Activated B cell treated with CpG ODN at 0.5 μM for 24 hours (primary cell): ENCODE results near the gene VPS51. TPM values are rescaled to one million over a fixed set of nuclear protein-coding genes. Genes with fewer than 3 reads are reported as not detected.
A peak's percentile ranks its signal among the peaks of the same experiment; 100 is the strongest.

ENCODE experiments used
- ATAC-seq: fragments of 200-7000 bp; cut with Tn5 transposase; one replicate; pipeline ENCODE4 v1.10.0; 2021; ENCODE audit warnings: low read depth, mild to moderate bottlenecking, moderate library complexity
- CTCF ChIA-PET: fragments of 350-600 bp; sonication (Branson Sonifier 250); formaldehyde crosslinking; loops from one replicate; lab custom pipeline; 2021; ENCODE audit warnings: antibody characterized with exemption; lab: Charles Lee
- POLR2A ChIA-PET: fragments of 350-600 bp; sonication (Branson Sonifier 250); formaldehyde crosslinking; loops from one replicate; lab custom pipeline; 2021; ENCODE audit warnings: antibody characterized with exemption; lab: Charles Lee
- DNase-seq: peaks from one replicate; pipeline ENCODE4 v3.0.0; 2022
- H3K27ac Mint-ChIP-seq: one replicate; pipeline ENCODE4 v1.8.0; 2020; ENCODE audit warnings: mixed read lengths
- H3K27me3 Mint-ChIP-seq: one replicate; pipeline ENCODE4 v1.8.0; 2021; ENCODE audit warnings: mixed read lengths
- H3K36me3 Mint-ChIP-seq: one replicate; pipeline ENCODE4 v1.8.0; 2021; ENCODE audit warnings: low read depth, mixed read lengths
- H3K4me1 Mint-ChIP-seq: one replicate; pipeline ENCODE4 v1.8.0; 2021; ENCODE audit warnings: mixed read lengths
- H3K4me3 Mint-ChIP-seq: one replicate; pipeline ENCODE4 v1.8.0; 2020; ENCODE audit warnings: mild to moderate bottlenecking, mixed read lengths
- H3K9me3 Mint-ChIP-seq: one replicate; pipeline ENCODE4 v1.8.0; 2020; ENCODE audit warnings: mixed read lengths
- CTCF ChIP-seq: fragments of 200-600 bp; IDR thresholded peaks from one replicate; pipeline ENCODE4 v1.8.0; 2022; ENCODE audit warnings: antibody characterized with exemption, mild to moderate bottlenecking
- intact Hi-C: fragments of 100-400 bp; cut with micrococcal nuclease; formaldehyde crosslinking; loops from one replicate; pipeline ENCODE4 v1.15.1; 2024
- total RNA-seq: library from RNA; stranded (reverse); gene quantifications from 2 replicates; pipeline ENCODE4 v1.2.3, GENCODE V29; 2022

The VPS51 gene
- 224 and 243 TPM in 2 replicates for total RNA-seq

- no peak for TF ChIP-seq CTCF
- H3K27me3 Mint-ChIP-seq, result no peaks in the 10 kb centered on the region
- intact Hi-C loops, result loop anchor here (1.0 to 2.0 kb wide), 8 partner anchors 12 to 179 kb away; partner anchors contain the start of genes ARL2, ATG2A, CDCA5 and SAC3D1
- no peaks in the 10 kb centered on the region for H3K9me3 Mint-ChIP-seq
- H3K4me1 Mint-ChIP-seq, result peaks cover 18% of the 10 kb centered on the region
- ChIA-PET CTCF (no interaction called here), POLR2A (interaction anchor here (0.6 to 3.2 kb wide), 23 partner anchors 13 to 977 kb away, joined by 3 to 21 read pairs (median 6); partner anchors contain the start of genes ARL2, CAPN1, CDCA5 and FAU)
- peaks cover 15% of the 10 kb centered on the region for H3K36me3 Mint-ChIP-seq
- ATAC-seq, result peak; percentile 92
- H3K27ac Mint-ChIP-seq, result peak within 1 kb of the TSS; percentile 88
- H3K4me3 Mint-ChIP-seq, result peak within 1 kb of the TSS; percentile 91
- peak; percentile 74 for DNase-seq
These were observed at the start of gene VPS51 for GRCh38 chr11:65095974-65096806. TSS of gene VPS51 (plus strand) at chr11:65096214. CDS start at chr11:65096251, 37 bp downstream.

GRCh38 chr11:65047581-65048422 lies 48.2 kb upstream of the VPS51 start:
- intact Hi-C loops, result no loop called here
- no peak for TF ChIP-seq CTCF
- Mint-ChIP-seq H3K27me3 (no peaks in the 10 kb centered on the region), H3K9me3 (no peaks in the 10 kb centered on the region), H3K4me1 (peaks cover 20% of the 10 kb centered on the region), H3K36me3 (peaks cover 8% of the 10 kb centered on the region), H3K27ac (peak overlapping the region; percentile 71), H3K4me3 (peak overlapping the region; percentile 87)
- ATAC-seq, result peak; percentile 86
- POLR2A ChIA-PET, result interaction anchor here (0.6 to 1.0 kb wide), 5 partner anchors 86 to 505 kb away, joined by 3 to 6 read pairs (median 4); no protein-coding TSS in a partner anchor
- peak; percentile 34 for DNase-seq
- CTCF ChIA-PET, result no interaction called here

- intact Hi-C loops, result no loop called here
- TF ChIP-seq CTCF, result no peak
- Mint-ChIP-seq H3K4me1 (peaks cover 34% of the 10 kb centered on the region), H3K36me3 (no peaks in the 10 kb centered on the region), H3K9me3 (no peaks in the 10 kb centered on the region), H3K4me3 (no peak overlapping the region), H3K27ac (no peak overlapping the region), H3K27me3 (no peaks in the 10 kb centered on the region)
- no peak for DNase-seq
- CTCF ChIA-PET, result no interaction called here
- no peak for ATAC-seq
- POLR2A ChIA-PET, result interaction anchor here (0.8 kb wide), 1 partner anchor 12 kb away, joined by 3 read pairs; no protein-coding TSS in a partner anchor
These were observed 44.6 kb upstream of the VPS51 start for GRCh38 chr11:65051398-65051858.

GRCh38 chr11:65053827-65054508 lies 42.0 kb upstream of the VPS51 start:
- H3K9me3 Mint-ChIP-seq, result no peaks in the 10 kb centered on the region
- POLR2A ChIA-PET, result interaction anchor here (0.6 to 1.2 kb wide), 2 partner anchors 13 to 21 kb away, joined by 5 to 16 read pairs; partner anchors contain the start of gene SAC3D1
- CTCF ChIA-PET, result interaction anchor here (1.0 kb wide), 1 partner anchor 8 kb away, joined by 3 read pairs; no protein-coding TSS in a partner anchor
- peaks cover 17% of the 10 kb centered on the region for H3K4me1 Mint-ChIP-seq
- no peak for TF ChIP-seq CTCF
- H3K4me3 Mint-ChIP-seq, result peak overlapping the region; percentile 70
- DNase-seq (no peak), ATAC-seq (peak; percentile 37)
- H3K27ac Mint-ChIP-seq, result peak overlapping the region; percentile 69
- intact Hi-C loops, result no loop called here
- no peaks in the 10 kb centered on the region for H3K27me3 Mint-ChIP-seq
- no peaks in the 10 kb centered on the region for H3K36me3 Mint-ChIP-seq
